WTC11 (cell line): ENCODE data around the gene TGM2. TPM values are rescaled to one million over a fixed set of nuclear protein-coding genes. Genes with fewer than 3 reads are reported as not detected.

ENCODE experiments used
- ATAC-seq: fragments of 200-7000 bp; cut with Tn5 transposase; 2 replicates; pipeline ENCODE4 v1.10.0; 2021; ENCODE audit warnings: mild to moderate bottlenecking, moderate library complexity
- CTCF ChIA-PET: fragments of 300-600 bp; sonication (Branson Sonifier 250); formaldehyde crosslinking; loops from one replicate; lab custom pipeline; 2021; ENCODE audit warnings: antibody characterized with exemption; lab: Charles Lee
- POLR2A ChIA-PET: fragments of 350-600 bp; sonication (Branson Sonifier 250); formaldehyde crosslinking; loops from one replicate; lab custom pipeline; 2021; ENCODE audit warnings: antibody characterized with exemption; lab: Charles Lee
- DNase-seq: peaks from one replicate; pipeline ENCODE4 v3.0.0; 2021; ENCODE audit warnings: low spot score
- H3K27ac Mint-ChIP-seq: 2 replicates; pipeline ENCODE4 v1.8.0; 2021; ENCODE audit warnings: mixed read lengths
- H3K27me3 Mint-ChIP-seq: 2 replicates; pipeline ENCODE4 v1.8.0; 2021; ENCODE audit warnings: low read depth, mild to moderate bottlenecking, moderate library complexity, mixed read lengths
- H3K36me3 Mint-ChIP-seq: 2 replicates; pipeline ENCODE4 v1.8.0; 2021; ENCODE audit warnings: mixed read lengths
- H3K4me1 Mint-ChIP-seq: 2 replicates; pipeline ENCODE4 v1.8.0; 2022; ENCODE audit warnings: mixed read lengths
- H3K4me3 Mint-ChIP-seq: 2 replicates; pipeline ENCODE4 v1.8.0; 2021; ENCODE audit warnings: mild to moderate bottlenecking, moderate library complexity, mixed read lengths
- H3K9me3 Mint-ChIP-seq: 2 replicates; pipeline ENCODE4 v1.8.0; 2021; ENCODE audit warnings: mixed read lengths
- ATF2 ChIP-seq: sonication (generic); formaldehyde crosslinking; IDR thresholded peaks from 2 replicates; pipeline ENCODE4 v1.8.1; 2022; ENCODE audit warnings: low read depth, missing genetic modification reagents, borderline replicate concordance
- CREB1 ChIP-seq: sonication (generic); formaldehyde crosslinking; IDR thresholded peaks from 2 replicates; pipeline ENCODE4 v1.8.0; 2023; ENCODE audit warnings: mild to moderate bottlenecking, missing genetic modification reagents
- E2F1 ChIP-seq: sonication (generic); formaldehyde crosslinking; IDR thresholded peaks from 2 replicates; pipeline ENCODE4 v1.8.0; 2022; ENCODE audit warnings: mild to moderate bottlenecking, missing genetic modification reagents
- GABPB1 ChIP-seq: sonication (generic); formaldehyde crosslinking; IDR thresholded peaks from 2 replicates; pipeline ENCODE4 v1.8.1; 2023; ENCODE audit warnings: mild to moderate bottlenecking, missing genetic modification reagents
- KAT7 ChIP-seq: sonication (generic); formaldehyde crosslinking; IDR thresholded peaks from 2 replicates; pipeline ENCODE4 v1.8.1; 2023; ENCODE audit warnings: missing genetic modification reagents, mild to moderate bottlenecking, borderline replicate concordance
- MYBL2 ChIP-seq: sonication (generic); formaldehyde crosslinking; IDR thresholded peaks from 2 replicates; pipeline ENCODE4 v1.8.1; 2023; ENCODE audit warnings: mild to moderate bottlenecking, moderate library complexity, missing genetic modification reagents
- NFATC4 ChIP-seq: fragments of 250-450 bp; sonication (Bioruptor Pico); IDR thresholded peaks from 2 replicates; pipeline ENCODE4 v1.9.0; 2021; ENCODE audit warnings: mild to moderate bottlenecking
- NR1H2 ChIP-seq: sonication (generic); formaldehyde crosslinking; IDR thresholded peaks from 2 replicates; pipeline ENCODE4 v1.9.0; 2021; ENCODE audit warnings: mild to moderate bottlenecking, moderate library complexity, missing genetic modification reagents
- RELA ChIP-seq: sonication (generic); formaldehyde crosslinking; IDR thresholded peaks from 2 replicates; pipeline ENCODE4 v1.8.1; 2022; ENCODE audit warnings: missing genetic modification reagents, mild to moderate bottlenecking, borderline replicate concordance
- TCF7 ChIP-seq: sonication (generic); formaldehyde crosslinking; IDR thresholded peaks from 2 replicates; pipeline ENCODE4 v1.8.0; 2022; ENCODE audit warnings: mild to moderate bottlenecking, low read depth, missing genetic modification reagents, moderate library complexity
- TEAD1 ChIP-seq: sonication (generic); formaldehyde crosslinking; IDR thresholded peaks from 2 replicates; pipeline ENCODE4 v1.8.0; 2022; ENCODE audit warnings: mild to moderate bottlenecking, missing genetic modification reagents
- TP53 ChIP-seq: sonication (generic); formaldehyde crosslinking; IDR thresholded peaks from 2 replicates; pipeline ENCODE4 v1.8.1; 2023; ENCODE audit warnings: mild to moderate bottlenecking, missing genetic modification reagents
- ZBTB21 ChIP-seq: sonication (generic); formaldehyde crosslinking; IDR thresholded peaks from 2 replicates; pipeline ENCODE4 v1.8.1; 2023; ENCODE audit warnings: mild to moderate bottlenecking, missing genetic modification reagents, borderline replicate concordance
- ZNF121 ChIP-seq: sonication (generic); formaldehyde crosslinking; IDR thresholded peaks from 2 replicates; pipeline ENCODE4 v1.8.0; 2023; ENCODE audit warnings: missing genetic modification reagents
- ZNF423 ChIP-seq: fragments of 250-450 bp; sonication (Bioruptor Pico); IDR thresholded peaks from 2 replicates; pipeline ENCODE4 v2.1.2; 2022; ENCODE audit warnings: mild to moderate bottlenecking, moderate library complexity
- ZNF532 ChIP-seq: fragments of 250-450 bp; sonication (Bioruptor Pico); IDR thresholded peaks from 2 replicates; pipeline ENCODE4 v1.9.0; 2021; ENCODE audit warnings: mild to moderate bottlenecking, borderline replicate concordance
- total RNA-seq: library from RNA; stranded (reverse); gene quantifications from 3 replicates; pipeline ENCODE4 v1.2.3, GENCODE V29; 2021
- TF ChIP-seq, protein P1 (sequence below): sonication (generic); formaldehyde crosslinking; IDR thresholded peaks from 2 replicates; pipeline ENCODE4 v1.8.1; 2023; ENCODE audit warnings: mild to moderate bottlenecking, missing genetic modification reagents
- TF ChIP-seq, protein P2 (sequence below): sonication (generic); formaldehyde crosslinking; conservative IDR thresholded peaks from 2 replicates; pipeline ENCODE4 v1.8.1; 2023; ENCODE audit warnings: mild to moderate bottlenecking, low read depth, missing genetic modification reagents, moderate library complexity
- TF ChIP-seq, protein P3 (sequence below): sonication (generic); formaldehyde crosslinking; IDR thresholded peaks from 2 replicates; pipeline ENCODE4 v1.8.1; 2023; ENCODE audit warnings: mild to moderate bottlenecking, missing genetic modification reagents, borderline replicate concordance

TGM2 gene
- total RNA-seq, 1 experiment from 2014 or later: 1.5 TPM

- DNase-seq (no peak), ATAC-seq (no peak)
- no peaks in the 10 kb centered on the region for H3K4me1 Mint-ChIP-seq
- H3K27me3 Mint-ChIP-seq: no peaks in the 10 kb centered on the region
- H3K36me3 Mint-ChIP-seq: no peaks in the 10 kb centered on the region
- CTCF ChIA-PET: interaction anchor here (0.9 to 1.7 kb wide), 4 partner anchors 94 to 153 kb away, joined by 3 to 4 read pairs (median 3); no protein-coding TSS in a partner anchor
- H3K9me3 Mint-ChIP-seq: no peaks in the 10 kb centered on the region
- no peak overlapping the region for H3K4me3 Mint-ChIP-seq
- POLR2A ChIA-PET: no interaction called here
- no peak overlapping the region for H3K27ac Mint-ChIP-seq
- TF ChIP-seq TP53 (CRISPR knock-in tag) (no peak), MYBL2 (no peak), RELA (CRISPR knock-in tag) (no peak), GABPB1 (no peak), ATF2 (no peak), E2F1 (CRISPR knock-in tag) (no peak), KAT7 (CRISPR knock-in tag) (no peak), NFATC4 (CRISPR knock-in tag) (no peak), TEAD1 (CRISPR knock-in tag) (no peak), CREB1 (CRISPR knock-in tag) (no peak), ZBTB21 (CRISPR knock-in tag) (no peak)
- TF ChIP-seq, protein P1, sequence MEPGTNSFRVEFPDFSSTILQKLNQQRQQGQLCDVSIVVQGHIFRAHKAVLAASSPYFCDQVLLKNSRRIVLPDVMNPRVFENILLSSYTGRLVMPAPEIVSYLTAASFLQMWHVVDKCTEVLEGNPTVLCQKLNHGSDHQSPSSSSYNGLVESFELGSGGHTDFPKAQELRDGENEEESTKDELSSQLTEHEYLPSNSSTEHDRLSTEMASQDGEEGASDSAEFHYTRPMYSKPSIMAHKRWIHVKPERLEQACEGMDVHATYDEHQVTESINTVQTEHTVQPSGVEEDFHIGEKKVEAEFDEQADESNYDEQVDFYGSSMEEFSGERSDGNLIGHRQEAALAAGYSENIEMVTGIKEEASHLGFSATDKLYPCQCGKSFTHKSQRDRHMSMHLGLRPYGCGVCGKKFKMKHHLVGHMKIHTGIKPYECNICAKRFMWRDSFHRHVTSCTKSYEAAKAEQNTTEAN (CRISPR knock-in tag): no peak
Measured at GRCh38 chr20:38210741-38211140, 45.7 kb upstream of the TGM2 start.

- no peaks in the 10 kb centered on the region for H3K36me3 Mint-ChIP-seq
- no peak overlapping the region for H3K27ac Mint-ChIP-seq
- no peak overlapping the region for H3K4me3 Mint-ChIP-seq
- 0 out of 2 replicates have a peak, but pooled peaks cover 3% of the 10 kb centered on the region for H3K9me3 Mint-ChIP-seq
- H3K27me3 Mint-ChIP-seq: no peaks in the 10 kb centered on the region
- ATAC-seq (no peak), DNase-seq (no peak)
- ChIA-PET POLR2A (no interaction called here), CTCF (interaction anchor here (0.9 to 1.7 kb wide), 4 partner anchors 95 to 152 kb away, joined by 3 to 4 read pairs (median 3); no protein-coding TSS in a partner anchor)
- H3K4me1 Mint-ChIP-seq: no peaks in the 10 kb centered on the region
- TF ChIP-seq, protein P2, sequence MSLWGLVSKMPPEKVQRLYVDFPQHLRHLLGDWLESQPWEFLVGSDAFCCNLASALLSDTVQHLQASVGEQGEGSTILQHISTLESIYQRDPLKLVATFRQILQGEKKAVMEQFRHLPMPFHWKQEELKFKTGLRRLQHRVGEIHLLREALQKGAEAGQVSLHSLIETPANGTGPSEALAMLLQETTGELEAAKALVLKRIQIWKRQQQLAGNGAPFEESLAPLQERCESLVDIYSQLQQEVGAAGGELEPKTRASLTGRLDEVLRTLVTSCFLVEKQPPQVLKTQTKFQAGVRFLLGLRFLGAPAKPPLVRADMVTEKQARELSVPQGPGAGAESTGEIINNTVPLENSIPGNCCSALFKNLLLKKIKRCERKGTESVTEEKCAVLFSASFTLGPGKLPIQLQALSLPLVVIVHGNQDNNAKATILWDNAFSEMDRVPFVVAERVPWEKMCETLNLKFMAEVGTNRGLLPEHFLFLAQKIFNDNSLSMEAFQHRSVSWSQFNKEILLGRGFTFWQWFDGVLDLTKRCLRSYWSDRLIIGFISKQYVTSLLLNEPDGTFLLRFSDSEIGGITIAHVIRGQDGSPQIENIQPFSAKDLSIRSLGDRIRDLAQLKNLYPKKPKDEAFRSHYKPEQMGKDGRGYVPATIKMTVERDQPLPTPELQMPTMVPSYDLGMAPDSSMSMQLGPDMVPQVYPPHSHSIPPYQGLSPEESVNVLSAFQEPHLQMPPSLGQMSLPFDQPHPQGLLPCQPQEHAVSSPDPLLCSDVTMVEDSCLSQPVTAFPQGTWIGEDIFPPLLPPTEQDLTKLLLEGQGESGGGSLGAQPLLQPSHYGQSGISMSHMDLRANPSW (CRISPR knock-in tag): no peak
- TF ChIP-seq NR1H2 (no peak), ZNF121 (CRISPR knock-in tag) (no peak), ZNF532 (CRISPR knock-in tag) (no peak), ZNF423 (CRISPR knock-in tag) (no peak), TCF7 (CRISPR knock-in tag) (no peak)
- TF ChIP-seq, protein P3, sequence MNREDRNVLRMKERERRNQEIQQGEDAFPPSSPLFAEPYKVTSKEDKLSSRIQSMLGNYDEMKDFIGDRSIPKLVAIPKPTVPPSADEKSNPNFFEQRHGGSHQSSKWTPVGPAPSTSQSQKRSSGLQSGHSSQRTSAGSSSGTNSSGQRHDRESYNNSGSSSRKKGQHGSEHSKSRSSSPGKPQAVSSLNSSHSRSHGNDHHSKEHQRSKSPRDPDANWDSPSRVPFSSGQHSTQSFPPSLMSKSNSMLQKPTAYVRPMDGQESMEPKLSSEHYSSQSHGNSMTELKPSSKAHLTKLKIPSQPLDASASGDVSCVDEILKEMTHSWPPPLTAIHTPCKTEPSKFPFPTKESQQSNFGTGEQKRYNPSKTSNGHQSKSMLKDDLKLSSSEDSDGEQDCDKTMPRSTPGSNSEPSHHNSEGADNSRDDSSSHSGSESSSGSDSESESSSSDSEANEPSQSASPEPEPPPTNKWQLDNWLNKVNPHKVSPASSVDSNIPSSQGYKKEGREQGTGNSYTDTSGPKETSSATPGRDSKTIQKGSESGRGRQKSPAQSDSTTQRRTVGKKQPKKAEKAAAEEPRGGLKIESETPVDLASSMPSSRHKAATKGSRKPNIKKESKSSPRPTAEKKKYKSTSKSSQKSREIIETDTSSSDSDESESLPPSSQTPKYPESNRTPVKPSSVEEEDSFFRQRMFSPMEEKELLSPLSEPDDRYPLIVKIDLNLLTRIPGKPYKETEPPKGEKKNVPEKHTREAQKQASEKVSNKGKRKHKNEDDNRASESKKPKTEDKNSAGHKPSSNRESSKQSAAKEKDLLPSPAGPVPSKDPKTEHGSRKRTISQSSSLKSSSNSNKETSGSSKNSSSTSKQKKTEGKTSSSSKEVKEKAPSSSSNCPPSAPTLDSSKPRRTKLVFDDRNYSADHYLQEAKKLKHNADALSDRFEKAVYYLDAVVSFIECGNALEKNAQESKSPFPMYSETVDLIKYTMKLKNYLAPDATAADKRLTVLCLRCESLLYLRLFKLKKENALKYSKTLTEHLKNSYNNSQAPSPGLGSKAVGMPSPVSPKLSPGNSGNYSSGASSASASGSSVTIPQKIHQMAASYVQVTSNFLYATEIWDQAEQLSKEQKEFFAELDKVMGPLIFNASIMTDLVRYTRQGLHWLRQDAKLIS (CRISPR knock-in tag): no peak
Measured at GRCh38 chr20:38209736-38210405, 44.8 kb upstream of the TGM2 start.
